Stimulated activated CD4-positive, alpha-beta T cell treated with anti-CD3 and anti-CD28 coated beads, Interleukin-4, amount 100 ng/mL, for 4 hours (primary cell): ENCODE results near the gene LILRB1.
"Not testable (repeated sequence)": the region's sequence is repeated elsewhere in the genome, so short reads cannot be mapped to it uniquely, and the experiment has no call there.

ENCODE experiments used
- DNase-seq, 2 experiments: peaks; one replicate each; pipeline ENCODE4 v3.0.0-alpha.2; 2020

The LILRB1 gene

GRCh38 chr19:54630262-54630661 lies at the start of gene LILRB1:
LILRB1 (plus strand) TSS chr19:54630484; CDS start chr19:54631074, 590 bp downstream.
- not testable (repeated sequence) for DNase-seq

- DNase-seq: no peak
Measured at GRCh38 chr19:54586397-54586796, 43.9 kb upstream of the LILRB1 start.

GRCh38 chr19:54587026-54587425 lies 43.3 kb upstream of the LILRB1 start:
- no peak for DNase-seq

- not testable (repeated sequence) for DNase-seq
Measured at GRCh38 chr19:54593445-54593844, 36.8 kb upstream of the LILRB1 start, which contains the start of gene LILRA1. LILRA1 (plus strand) TSS chr19:54593632; CDS start chr19:54594245, 613 bp downstream.

- DNase-seq: not testable (repeated sequence)
Measured at GRCh38 chr19:54593931-54594626, 36.2 kb upstream of the LILRB1 start.

GRCh38 chr19:54594737-54595136 lies 35.5 kb upstream of the LILRB1 start:
- no peak for DNase-seq

- DNase-seq: not testable (repeated sequence)
Measured at GRCh38 chr19:54595680-54596436, 34.4 kb upstream of the LILRB1 start.

GRCh38 chr19:54600212-54600611 lies 30.1 kb upstream of the LILRB1 start:
- DNase-seq: no peak

- DNase-seq: no peak
Measured at GRCh38 chr19:54606230-54606629, 24.1 kb upstream of the LILRB1 start.

GRCh38 chr19:54606891-54607784 lies 23.1 kb upstream of the LILRB1 start:
- DNase-seq: no peak

GRCh38 chr19:54607785-54608150 lies 22.5 kb upstream of the LILRB1 start:
- DNase-seq: no peak

- DNase-seq: no peak
Measured at GRCh38 chr19:54608205-54608604, 22.1 kb upstream of the LILRB1 start.

- DNase-seq: no peak
Measured at GRCh38 chr19:54608792-54609191, 21.5 kb upstream of the LILRB1 start.

GRCh38 chr19:54609356-54609791 lies 20.9 kb upstream of the LILRB1 start:
- no peak for DNase-seq

GRCh38 chr19:54612428-54612827 lies 17.9 kb upstream of the LILRB1 start:
- DNase-seq: no peak

GRCh38 chr19:54614726-54615125 lies 15.6 kb upstream of the LILRB1 start:
- no peak for DNase-seq

GRCh38 chr19:54616057-54616456 lies 14.2 kb upstream of the LILRB1 start:
- no peak for DNase-seq

- DNase-seq: no peak
Measured at GRCh38 chr19:54616821-54617560, 13.3 kb upstream of the LILRB1 start.

- DNase-seq: no peak
Measured at GRCh38 chr19:54620464-54620863, 9.8 kb upstream of the LILRB1 start.

- no peak for DNase-seq
Measured at GRCh38 chr19:54622431-54622830, 7.9 kb upstream of the LILRB1 start.

- DNase-seq: not testable (repeated sequence)
Measured at GRCh38 chr19:54624234-54624633, 6.0 kb upstream of the LILRB1 start.
